Measurements from ENCODE around the gene NELFB.

NELFB gene

GRCh38 chr9:137314561-137315560, 59.7 kb downstream of the NELFB start:
- DNase-seq: no peak

- DNase-seq: no peak
Measured at GRCh38 chr9:137315581-137316011, 60.5 kb downstream of the NELFB start.

- DNase-seq: peak; percentile 58
Measured at GRCh38 chr9:137316012-137316981, 61.2 kb downstream of the NELFB start.

- no peak for DNase-seq
Measured at GRCh38 chr9:137317021-137317717, 62.0 kb downstream of the NELFB start.

- no peak for DNase-seq
Measured at GRCh38 chr9:137317718-137318511, 62.8 kb downstream of the NELFB start.

- no peak for DNase-seq
Measured at GRCh38 chr9:137318602-137319001, 63.5 kb downstream of the NELFB start.

- DNase-seq: no peak
Measured at GRCh38 chr9:137319011-137319738, 64.0 kb downstream of the NELFB start.

- no peak for DNase-seq
Measured at GRCh38 chr9:137319739-137320551, 64.8 kb downstream of the NELFB start.

GRCh38 chr9:137320555-137321384, 65.6 kb downstream of the NELFB start:
- no peak for DNase-seq

GRCh38 chr9:137321726-137322361, 66.7 kb downstream of the NELFB start:
- DNase-seq: no peak

Measured in fibroblast of skin of back (primary cell).